H1 (cell line): ENCODE data around the gene PET100. TPM values are rescaled to one million over a fixed set of nuclear protein-coding genes. Genes with fewer than 3 reads are reported as not detected.

Experiments used
- ASH2L ChIP-seq: fragments of 200-600, 300-600 bp; sonication (generic); IDR thresholded peaks from one replicate; pipeline ENCODE4 v1.7.1; 2017; ENCODE audit warnings: low read length
- BCL11A ChIP-seq, 2 experiments: IDR thresholded peaks; one replicate each; pipeline ENCODE4 v1.6.1; 2011; ENCODE audit warnings: low read depth in 2 of 2, low read length in 2 of 2, mild to moderate bottlenecking in 2 of 2
- CBX5 ChIP-seq: fragments of 300-800, 300-1000 bp; sonication (generic); IDR thresholded peaks from 2 replicates; pipeline ENCODE4 v1.7.1; 2016; ENCODE audit warnings: antibody characterized with exemption, low read length, low read depth
- EZH2 ChIP-seq: fragments of 200-600 bp; sonication (generic); IDR thresholded peaks from 2 replicates; pipeline ENCODE4 v1.7.1; 2012; ENCODE audit warnings: low read depth, mild to moderate bottlenecking, moderate library complexity, low read length, inconsistent platforms; ENCODE audit not compliant: severe bottlenecking
- HDAC2 ChIP-seq, 2 experiments: fragments of 300-600 bp in 1 of 2; sonication (generic) in 1 of 2; IDR thresholded peaks; 2 replicates each; pipeline ENCODE4 v1.6.1; 2011 to 2012; ENCODE audit warnings: low read depth in 2 of 2, low read length in 2 of 2, mild to moderate bottlenecking in 2 of 2, moderate library complexity in 2 of 2, borderline replicate concordance in 1 of 2, inconsistent platforms in 1 of 2
- RNF2 ChIP-seq: fragments of 200-900, 300-1000 bp; sonication (generic); IDR thresholded peaks from 2 replicates; pipeline ENCODE4 v1.7.1; 2016; ENCODE audit warnings: borderline replicate concordance, low read depth, mild to moderate bottlenecking, antibody characterized with exemption, low read length; ENCODE audit not compliant: poor library complexity, severe bottlenecking; ENCODE audit errors: missing control alignments
- SAP30 ChIP-seq: fragments of 300-600 bp; sonication (generic); IDR thresholded peaks from 2 replicates; pipeline ENCODE4 v1.7.1; 2012; ENCODE audit warnings: low read length, moderate library complexity, mild to moderate bottlenecking, inconsistent platforms; ENCODE audit not compliant: insufficient read depth, insufficient replicate concordance
- SIRT6 ChIP-seq: IDR thresholded peaks from one replicate; pipeline ENCODE4 v1.7.1; 2012; ENCODE audit warnings: low read length, inconsistent platforms
- TBP ChIP-seq: IDR thresholded peaks from 2 replicates; pipeline ENCODE4 v1.6.1; 2011; ENCODE audit warnings: low read depth, low read length, improper control_type of control experiment
- TEAD4 ChIP-seq: IDR thresholded peaks from 2 replicates; pipeline ENCODE4 v1.6.1; 2012; ENCODE audit warnings: low read depth, low read length, inconsistent platforms, mixed read lengths
- polyA plus RNA-seq, 7 experiments: library from polyadenylated mRNA; depleted of rRNA in 3 of 7; stranded (reverse) in 5 of 7; unstranded in 2 of 7; fragments of >200 nt in 5 of 7; fragments of 200-250 nt in 2 of 7; gene quantifications; 1 replicate in 5 of 7; 2 replicates in 1 of 7; 4 replicates in 1 of 7; pipeline versions ENCODE4 v1.2.1 to v1.2.3, GENCODE V29; 2011 to 2013; ENCODE audit warnings: missing spikeins in 2 of 7, mixed read lengths in 2 of 7
- total RNA-seq: library from RNA; stranded (reverse); fragmentation: NEBNext Ultra II Directional; extraction: Animal tissue kit (Norgen Biotek cat#: 25700); gene quantifications from 2 replicates; pipeline ENCODE4 v1.2.1, GENCODE V29; 2021
- TF ChIP-seq, protein P1 (sequence below): IDR thresholded peaks from 2 replicates; pipeline ENCODE4 v1.6.1; 2012; ENCODE audit warnings: inconsistent platforms
- TF ChIP-seq, protein P2 (sequence below), 3 experiments: IDR thresholded peaks; 1 replicate in 2 of 3; 2 replicates in 1 of 3; pipeline versions ENCODE4 v1.5.1 to v1.6.1; 2011; ENCODE audit warnings: low read length in 3 of 3, mild to moderate bottlenecking in 3 of 3, inconsistent platforms in 2 of 3, low read depth in 1 of 3, moderate library complexity in 1 of 3; ENCODE audit not compliant: insufficient read depth in 1 of 3; ENCODE audit errors: control extremely low read depth in 1 of 3

The PET100 gene
- total and polyA plus RNA-seq, 2 of the 8 experiments (the other 6 are each of a cell fraction or from before 2014, with no cell fraction given), result 80.8 to 105 TPM

GRCh38 chr19:7670150-7670783, 40.7 kb downstream of the PET100 start (continued):
- TF ChIP-seq TEAD4 (no peak), ASH2L (no peak), HDAC2 (IDR thresholded peaks at IDR 0.05; ENCODE audit: borderline replicate concordance in 1 of 2, low read depth in 2 of 2, low read length in 2 of 2) (no peak), RNF2 (no peak), CBX5 (no peak), SAP30 (no peak), BCL11A (IDR thresholded peaks at IDR 0.05; ENCODE audit: low read depth in 2 of 2, low read length in 2 of 2) (no peak), EZH2 (no peak), SIRT6 (no peak), TBP (no peak)
- TF ChIP-seq, protein P1, sequence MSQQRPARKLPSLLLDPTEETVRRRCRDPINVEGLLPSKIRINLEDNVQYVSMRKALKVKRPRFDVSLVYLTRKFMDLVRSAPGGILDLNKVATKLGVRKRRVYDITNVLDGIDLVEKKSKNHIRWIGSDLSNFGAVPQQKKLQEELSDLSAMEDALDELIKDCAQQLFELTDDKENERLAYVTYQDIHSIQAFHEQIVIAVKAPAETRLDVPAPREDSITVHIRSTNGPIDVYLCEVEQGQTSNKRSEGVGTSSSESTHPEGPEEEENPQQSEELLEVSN, result peak; percentile 45; the same call in 1 of the 2 replicates
- TF ChIP-seq, protein P2, sequence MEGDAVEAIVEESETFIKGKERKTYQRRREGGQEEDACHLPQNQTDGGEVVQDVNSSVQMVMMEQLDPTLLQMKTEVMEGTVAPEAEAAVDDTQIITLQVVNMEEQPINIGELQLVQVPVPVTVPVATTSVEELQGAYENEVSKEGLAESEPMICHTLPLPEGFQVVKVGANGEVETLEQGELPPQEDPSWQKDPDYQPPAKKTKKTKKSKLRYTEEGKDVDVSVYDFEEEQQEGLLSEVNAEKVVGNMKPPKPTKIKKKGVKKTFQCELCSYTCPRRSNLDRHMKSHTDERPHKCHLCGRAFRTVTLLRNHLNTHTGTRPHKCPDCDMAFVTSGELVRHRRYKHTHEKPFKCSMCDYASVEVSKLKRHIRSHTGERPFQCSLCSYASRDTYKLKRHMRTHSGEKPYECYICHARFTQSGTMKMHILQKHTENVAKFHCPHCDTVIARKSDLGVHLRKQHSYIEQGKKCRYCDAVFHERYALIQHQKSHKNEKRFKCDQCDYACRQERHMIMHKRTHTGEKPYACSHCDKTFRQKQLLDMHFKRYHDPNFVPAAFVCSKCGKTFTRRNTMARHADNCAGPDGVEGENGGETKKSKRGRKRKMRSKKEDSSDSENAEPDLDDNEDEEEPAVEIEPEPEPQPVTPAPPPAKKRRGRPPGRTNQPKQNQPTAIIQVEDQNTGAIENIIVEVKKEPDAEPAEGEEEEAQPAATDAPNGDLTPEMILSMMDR (IDR thresholded peaks at IDR 0.05; ENCODE audit: control extremely low read depth in 1 of 3, insufficient read depth in 1 of 3, low read depth in 1 of 3, low read length in 3 of 3), result no peak
